GM12878 (cell line): Measurements from ENCODE around the gene SPAG6. TPM values are rescaled to one million over a fixed set of nuclear protein-coding genes. Genes with fewer than 3 reads are reported as not detected.

Experiments
- ATAC-seq: fragments of 200-7000 bp; cut with Tn5 transposase; 3 replicates; pipeline ENCODE4 v1.9.1; 2020; ENCODE audit warnings: mild to moderate bottlenecking, moderate library complexity
- BruUV-seq: library from RNA; stranded (reverse); fragments of 400-500 nt; replicated peaks from 2 replicates; lab custom pipeline; 2021; lab: Mats Ljungman, UMichigan
- CTCF ChIA-PET: fragments of 300-600 bp; sonication (Branson Sonifier 250); formaldehyde crosslinking; extraction: SDS; loops from one replicate; lab custom pipeline; 2021; ENCODE audit warnings: inconsistent platforms; lab: Yijun Ruan, JAX
- POLR2A ChIA-PET: fragments of 350-600 bp; formaldehyde crosslinking; extraction: SDS; loops from one replicate; lab custom pipeline; 2021; ENCODE audit warnings: inconsistent platforms; lab: Charles Lee
- RAD21 ChIA-PET: fragments of 300-600 bp; sonication (Branson Sonifier 250); formaldehyde crosslinking; loops from one replicate; lab custom pipeline; 2023; ENCODE audit warnings: antibody characterized with exemption; ENCODE audit not compliant: unreplicated experiment; lab: Charles Lee
- SMC1A ChIA-PET: fragments of 300-600 bp; sonication (Branson Sonifier 250); formaldehyde crosslinking; loops from one replicate; lab custom pipeline; 2023; ENCODE audit not compliant: unreplicated experiment, uncharacterized antibody; lab: Charles Lee
- DNase-seq: peaks from one replicate; pipeline ENCODE4 v3.0.0-alpha.2; 2011; ENCODE audit warnings: low read depth, low spot score
- FAIRE-seq: peaks from 3 replicates; lab custom pipeline; 2011; peaks lifted over from hg19 to GRCh38; lab: Jason Lieb, UNC
- H2AFZ ChIP-seq: 2 replicates; pipeline ENCODE4 v1.6.0; 2011; ENCODE audit warnings: low read depth, low read length, control low read depth; ENCODE audit not compliant: control insufficient read depth
- H3K27ac ChIP-seq: 2 replicates; pipeline ENCODE4 v1.5.1; 2011; ENCODE audit warnings: control low read depth; ENCODE audit not compliant: control insufficient read depth, insufficient read depth
- H3K27me3 ChIP-seq, 2 experiments: replicated peaks in 1 of 2; 2 replicates each; pipeline versions ENCODE4 v1.6.0 to v1.6.1; 2011; ENCODE audit warnings: low read length in 1 of 2; ENCODE audit not compliant: control insufficient read depth in 2 of 2, insufficient read depth in 2 of 2
- H3K36me3 ChIP-seq, 2 experiments: 2 replicates each; pipeline ENCODE4 v1.5.1; 2011; ENCODE audit warnings: low read length in 1 of 2; ENCODE audit not compliant: control insufficient read depth in 2 of 2, insufficient read depth in 2 of 2
- H3K4me1 ChIP-seq: 2 replicates; pipeline ENCODE4 v1.6.1; 2011; ENCODE audit warnings: mild to moderate bottlenecking, low read length, moderate library complexity, mixed read lengths; ENCODE audit not compliant: control insufficient read depth, insufficient read depth
- H3K4me2 ChIP-seq: 2 replicates; pipeline ENCODE4 v1.6.0; 2011; ENCODE audit warnings: control low read depth; ENCODE audit not compliant: control insufficient read depth, insufficient read depth
- H3K4me3 ChIP-seq: fragments of 200-600 bp; sonication (generic); 2 replicates; pipeline ENCODE4 v1.5.1; 2016
- H3K79me2 ChIP-seq: 2 replicates; pipeline ENCODE4 v1.6.0; 2011; ENCODE audit warnings: low read length; ENCODE audit not compliant: control insufficient read depth, insufficient read depth
- H3K9ac ChIP-seq: 2 replicates; pipeline ENCODE4 v1.8.0; 2011; ENCODE audit warnings: low read length, control low read depth, mixed read lengths; ENCODE audit not compliant: control insufficient read depth, insufficient read depth
- H3K9me3 ChIP-seq: replicated peaks from 3 replicates; pipeline ENCODE4 v1.5.1; 2011; ENCODE audit warnings: mild to moderate bottlenecking, low read length; ENCODE audit not compliant: control insufficient read depth, insufficient read depth
- H4K20me1 ChIP-seq: 2 replicates; pipeline ENCODE4 v1.6.0; 2011; ENCODE audit not compliant: control insufficient read depth, insufficient read depth
- ATF7 ChIP-seq: fragments of 450-650 bp; IDR thresholded peaks from 2 replicates; pipeline ENCODE4 v1.6.1; 2016; ENCODE audit warnings: low read depth, mild to moderate bottlenecking
- FOS ChIP-seq: IDR thresholded peaks from 3 replicates; pipeline ENCODE4 v1.6.1; 2011; ENCODE audit warnings: borderline replicate concordance; ENCODE audit not compliant: insufficient read length; ENCODE audit errors: extremely low read depth
- IKZF1 ChIP-seq: fragments of 450-650 bp; conservative IDR thresholded peaks from 2 replicates; pipeline ENCODE4 v1.6.1; 2017; ENCODE audit warnings: antibody characterized with exemption, mild to moderate bottlenecking
- STAT3 ChIP-seq: IDR thresholded peaks from 2 replicates; pipeline ENCODE4 v1.6.1; 2011; ENCODE audit warnings: low read depth, low read length, improper control_type of control experiment
- TBL1XR1 ChIP-seq: IDR thresholded peaks from 2 replicates; pipeline ENCODE4 v1.6.1; 2012; ENCODE audit warnings: low read depth, low read length, improper control_type of control experiment
- USF2 ChIP-seq: IDR thresholded peaks from 2 replicates; pipeline ENCODE4 v1.6.1; 2011; ENCODE audit warnings: low read depth, low read length, improper control_type of control experiment, borderline replicate concordance
- ZBTB40 ChIP-seq: fragments of 450-650 bp; IDR thresholded peaks from 2 replicates; pipeline ENCODE4 v1.6.1; 2016; ENCODE audit warnings: mild to moderate bottlenecking, moderate library complexity, borderline replicate concordance
- ZNF687 ChIP-seq: fragments of 450-650 bp; IDR thresholded peaks from 2 replicates; pipeline ENCODE4 v1.6.1; 2017; ENCODE audit warnings: mild to moderate bottlenecking, moderate library complexity
- WGBS: methylation state at CpG from one replicate; pipeline ENCODE4 v1.1.6; 2016; ENCODE audit warnings: low lambda C conversion rate; ENCODE audit not compliant: insufficient replicate concordance, insufficient coverage; ENCODE audit errors: missing lambda C conversion rate; 5-methylcytosine and 5-hydroxymethylcytosine counted together
- in situ Hi-C: fragments of 300-500 bp; cut with MboI; formaldehyde crosslinking; loops from 9 replicates; pipeline ENCODE4 v1.14.3; 2018; ENCODE audit warnings: mixed read lengths
- intact Hi-C: fragments of 100-400 bp; cut with micrococcal nuclease; formaldehyde crosslinking; loops from one replicate; pipeline ENCODE4 v1.14.2; 2022; ENCODE audit not compliant: unreplicated experiment
- polyA plus RNA-seq, 11 experiments: library from polyadenylated mRNA; depleted of rRNA in 4 of 11; unstranded in 6 of 11; stranded (reverse) in 5 of 11; fragments of >200 nt; fragmentation: Nextera tagmentation in 4 of 11; fragmentation: Illumina TruSeq in 1 of 11; extraction: Ambion mirVana in 4 of 11; extraction: Trizol in 1 of 11; gene quantifications; 1 replicate in 1 of 11; 2 replicates in 10 of 11; pipeline versions ENCODE4 v1.2.1 to v1.2.3, GENCODE V29; 2011 to 2016; ENCODE audit warnings: inconsistent platforms in 2 of 11, missing spikeins in 2 of 11, low read depth in 1 of 11
- total RNA-seq, 4 experiments: library from RNA; depleted of rRNA in 3 of 4; stranded (reverse); fragments of >200 nt in 3 of 4; fragmentation: Illumina TruSeq in 1 of 4; extraction: Trizol in 1 of 4; gene quantifications; 2 replicates each; pipeline versions ENCODE4 v1.2.1 to v1.2.3, GENCODE V29; 2013 to 2021

SPAG6 gene
- total and polyA plus RNA-seq, 10 of the 15 experiments (the other 5 are each of a cell fraction or from before 2014, with no cell fraction given) = 0.13 to 0.99 (median 0.40) TPM; not detected in 1

GRCh38 chr10:22366435-22366703, 21.1 kb downstream of the SPAG6 start (continued):
- no peak for TF ChIP-seq TBL1XR1

GRCh38 chr10:22366771-22367170, 21.5 kb downstream of the SPAG6 start:
- ChIA-PET RAD21 (interaction anchor here (1.7 kb wide), 1 partner anchor 23 kb away, joined by 5 read pairs; no protein-coding TSS in a partner anchor), POLR2A (no interaction called here), SMC1A (interaction anchor here (2.3 kb wide), 1 partner anchor 12 kb away, joined by 9 read pairs; no protein-coding TSS in a partner anchor), CTCF (interaction anchor here (0.5 kb wide), 1 partner anchor 51 kb away, joined by 3 read pairs; no protein-coding TSS in a partner anchor)
- intact Hi-C loops = no loop called here
- no peaks in the 10 kb centered on the region for H3K79me2 ChIP-seq
- no peak overlapping the region for H3K27ac ChIP-seq
- in situ Hi-C loops = no loop called here
- H3K4me3 ChIP-seq = no peak overlapping the region
- DNase-seq (no peak), ATAC-seq (no peak), FAIRE-seq (no peak)
- no peak overlapping the region for H3K9ac ChIP-seq
- H3K4me1 ChIP-seq = peaks cover 19% of the 10 kb centered on the region
- H3K9me3 ChIP-seq = no peaks in the 10 kb centered on the region
- 78% methylated on average over 2 of the region's 2 CpGs for WGBS
- TF ChIP-seq ATF7 (no peak), ZBTB40 (no peak), IKZF1 (no peak), USF2 (no peak), FOS (no peak), ZNF687 (no peak), STAT3 (no peak)
- no TSS peak for BruUV-seq
- H3K36me3 ChIP-seq = no peaks in the 10 kb centered on the region
- H3K27me3 ChIP-seq = no peaks in the 10 kb centered on the region
- H2AFZ ChIP-seq = no peak overlapping the region
- H3K4me2 ChIP-seq = no peak overlapping the region
- no peaks in the 10 kb centered on the region for H4K20me1 ChIP-seq
